HG03378 (cell line): ENCODE data around the gene ANGPTL2.

ENCODE experiments used
- ATAC-seq: cut with Tn5 transposase; IDR thresholded peaks from one replicate; pipeline ENCODE4 v1.9.1; 2021; ENCODE audit warnings: mild to moderate bottlenecking, moderate library complexity; ENCODE audit not compliant: unreplicated experiment

ANGPTL2 gene

GRCh38 chr9:127121628-127122175 is 733 bp downstream of the ANGPTL2 start:
- no peak for ATAC-seq

GRCh38 chr9:127119320-127119709 is 3.1 kb downstream of the ANGPTL2 start:
- no peak for ATAC-seq

DNA sequence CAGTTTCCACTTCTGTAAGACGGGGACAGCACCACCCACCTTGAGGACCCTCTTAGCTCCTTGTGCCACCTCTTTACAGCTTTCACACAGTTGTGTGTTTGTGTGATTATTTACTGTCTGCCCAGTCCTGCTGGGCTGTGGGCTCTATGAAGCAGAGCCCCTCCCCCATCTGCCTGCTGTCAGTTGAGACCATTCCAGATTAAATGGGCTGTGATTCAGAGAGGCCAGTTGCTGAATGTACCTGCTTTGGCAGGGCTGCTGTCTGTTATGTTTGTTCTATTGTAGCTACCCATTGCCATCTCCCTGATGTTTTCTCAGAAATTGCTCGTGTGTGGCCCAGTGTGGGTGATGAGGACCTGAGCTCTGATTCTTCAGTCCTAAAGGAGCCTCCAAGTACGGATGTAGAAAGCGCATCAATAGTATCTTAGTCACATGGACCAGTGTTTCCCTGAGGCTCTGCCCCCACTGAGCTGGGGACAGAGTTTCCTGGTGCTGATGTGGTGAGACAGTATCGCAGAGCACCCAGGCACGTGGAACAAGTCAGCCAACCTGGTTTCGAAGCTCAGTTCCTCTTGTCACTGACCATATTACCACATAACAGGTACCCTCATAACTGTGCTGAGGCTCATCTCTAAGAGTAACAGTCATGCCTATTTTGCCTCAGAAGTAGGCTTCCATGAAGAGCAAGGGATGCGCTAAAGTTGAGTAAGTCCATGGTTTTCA is 3.7 kb downstream of the ANGPTL2 start:
- no peak for ATAC-seq

DNA sequence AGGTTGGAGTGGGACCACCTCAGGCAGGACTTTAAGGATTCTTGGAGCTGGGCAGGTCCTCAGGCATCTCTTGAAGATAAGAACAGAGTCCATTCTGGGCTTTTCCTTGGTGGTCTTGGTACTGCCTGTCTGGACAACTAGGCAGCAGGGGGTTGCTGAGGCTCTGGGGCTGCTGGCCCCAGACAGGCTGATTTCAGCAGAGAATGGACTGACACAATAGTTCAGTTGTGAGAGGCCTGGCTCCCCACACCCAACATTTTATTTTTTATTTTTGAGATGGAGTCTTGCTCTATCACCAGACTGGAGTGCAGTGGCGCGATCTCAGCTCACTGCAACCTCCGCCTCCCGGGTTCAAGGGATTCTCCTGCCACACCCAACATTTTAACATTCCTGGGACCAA is 4.6 kb downstream of the ANGPTL2 start:
- ATAC-seq = no peak

DNA sequence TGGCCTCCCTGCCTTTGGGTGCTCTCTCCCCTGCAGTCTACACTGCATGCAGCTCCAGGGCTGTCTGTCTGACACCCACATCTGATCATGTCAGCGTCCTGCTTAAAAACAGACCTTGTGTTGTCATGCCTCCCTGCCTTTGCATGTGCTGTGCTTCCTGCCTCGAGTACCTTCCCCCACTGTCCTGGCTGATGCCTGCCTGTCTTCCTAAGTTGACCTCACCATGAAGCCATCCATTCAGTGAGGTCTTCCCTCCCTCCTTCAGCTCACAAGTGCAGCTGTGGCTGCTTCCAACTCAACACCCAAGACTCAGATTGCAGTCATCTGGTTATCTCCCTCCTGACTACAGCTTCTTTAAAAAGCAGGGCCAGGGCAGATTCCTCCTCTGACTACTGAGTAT is 5.5 kb downstream of the ANGPTL2 start:
- ATAC-seq = no peak

- ATAC-seq = no peak
These were observed 6.2 kb downstream of the ANGPTL2 start for GRCh38 chr9:127116088-127116726.

GRCh38 chr9:127114606-127115005 is 7.8 kb downstream of the ANGPTL2 start:
- ATAC-seq = no peak

GRCh38 chr9:127113191-127113972 is 9.1 kb downstream of the ANGPTL2 start:
- no peak for ATAC-seq

- no peak for ATAC-seq
These were observed 9.7 kb downstream of the ANGPTL2 start for GRCh38 chr9:127112735-127113161.

DNA sequence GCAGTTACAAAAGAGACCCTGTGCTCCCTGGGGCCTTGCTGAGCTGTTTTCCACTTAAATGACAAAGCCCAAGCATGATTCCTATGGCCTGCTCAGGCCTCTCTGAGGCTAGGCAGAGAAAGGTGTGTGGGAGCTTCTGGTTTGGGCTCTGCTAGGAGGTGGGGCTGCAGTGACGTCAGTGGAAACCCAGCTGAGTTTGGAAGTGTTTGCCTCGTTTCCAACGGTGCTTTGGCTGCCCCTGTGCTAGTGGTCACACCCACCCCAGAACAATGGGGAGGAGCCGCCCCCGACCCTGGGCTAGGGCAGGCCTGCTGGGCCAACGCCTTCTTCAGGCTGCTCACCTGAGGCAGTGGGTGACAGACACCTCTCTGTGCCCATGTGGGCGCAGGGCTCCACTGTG is 10.4 kb downstream of the ANGPTL2 start:
- ATAC-seq = no peak

DNA sequence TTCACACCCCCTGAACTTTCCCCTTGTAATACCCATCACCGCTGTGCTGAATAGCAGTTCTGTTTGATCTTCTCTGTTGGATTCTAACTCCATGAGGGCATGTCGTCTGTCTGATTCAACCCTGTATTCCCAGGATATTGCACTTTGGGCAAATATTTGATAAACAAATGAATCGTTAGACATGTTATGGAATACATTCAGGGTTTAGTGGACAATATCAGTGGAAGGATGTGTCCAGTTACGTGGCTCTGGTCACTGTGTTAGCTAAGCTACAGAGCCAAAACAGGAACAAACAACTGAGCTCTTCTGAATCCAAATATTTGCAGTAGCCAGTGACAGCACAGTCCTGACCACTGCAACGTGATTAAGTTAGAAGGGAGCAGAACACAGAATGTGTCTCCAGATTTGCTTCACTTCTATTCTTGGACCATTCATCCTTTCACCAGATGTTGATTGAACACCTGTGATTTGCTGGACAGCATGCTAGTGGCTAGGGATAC is 13.2 kb downstream of the ANGPTL2 start:
- ATAC-seq = no peak

GRCh38 chr9:127107929-127108876 is 14.2 kb downstream of the ANGPTL2 start:
- ATAC-seq = no peak

GRCh38 chr9:127107171-127107928 is 15.1 kb downstream of the ANGPTL2 start:
- no peak for ATAC-seq

- ATAC-seq = no peak
These were observed 16.0 kb downstream of the ANGPTL2 start for GRCh38 chr9:127106466-127106855.

DNA sequence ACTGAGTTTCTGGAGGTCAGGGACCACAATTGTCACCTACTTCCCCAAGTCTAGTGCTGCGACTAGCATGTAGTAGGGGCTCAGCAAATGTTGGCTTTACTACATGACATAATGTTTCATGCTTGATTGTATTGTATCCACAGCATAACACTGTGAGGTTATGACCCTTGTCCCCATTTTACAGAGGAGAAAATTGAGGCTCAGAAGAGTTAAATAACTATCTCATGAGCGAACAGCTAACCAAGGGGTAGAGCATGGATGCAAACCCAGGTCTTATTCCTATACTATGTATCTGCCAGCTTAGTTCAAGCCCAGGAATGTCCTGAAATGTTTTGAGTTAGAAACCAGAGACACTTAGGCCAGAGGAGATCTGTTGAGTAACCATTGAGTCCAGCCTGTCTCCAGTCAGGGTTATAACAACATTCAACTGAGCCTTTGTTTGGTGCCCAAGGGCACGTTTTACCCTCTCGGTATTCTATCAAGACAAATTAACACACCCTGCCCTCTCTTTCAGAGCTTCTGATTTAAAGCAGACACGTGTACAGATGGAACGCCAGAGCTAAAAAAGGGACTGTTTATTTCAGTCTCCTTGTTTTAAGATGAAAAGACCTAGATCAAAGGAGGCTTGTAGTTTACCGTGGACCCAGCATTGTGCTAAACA is 16.5 kb downstream of the ANGPTL2 start:
- ATAC-seq = no peak

DNA sequence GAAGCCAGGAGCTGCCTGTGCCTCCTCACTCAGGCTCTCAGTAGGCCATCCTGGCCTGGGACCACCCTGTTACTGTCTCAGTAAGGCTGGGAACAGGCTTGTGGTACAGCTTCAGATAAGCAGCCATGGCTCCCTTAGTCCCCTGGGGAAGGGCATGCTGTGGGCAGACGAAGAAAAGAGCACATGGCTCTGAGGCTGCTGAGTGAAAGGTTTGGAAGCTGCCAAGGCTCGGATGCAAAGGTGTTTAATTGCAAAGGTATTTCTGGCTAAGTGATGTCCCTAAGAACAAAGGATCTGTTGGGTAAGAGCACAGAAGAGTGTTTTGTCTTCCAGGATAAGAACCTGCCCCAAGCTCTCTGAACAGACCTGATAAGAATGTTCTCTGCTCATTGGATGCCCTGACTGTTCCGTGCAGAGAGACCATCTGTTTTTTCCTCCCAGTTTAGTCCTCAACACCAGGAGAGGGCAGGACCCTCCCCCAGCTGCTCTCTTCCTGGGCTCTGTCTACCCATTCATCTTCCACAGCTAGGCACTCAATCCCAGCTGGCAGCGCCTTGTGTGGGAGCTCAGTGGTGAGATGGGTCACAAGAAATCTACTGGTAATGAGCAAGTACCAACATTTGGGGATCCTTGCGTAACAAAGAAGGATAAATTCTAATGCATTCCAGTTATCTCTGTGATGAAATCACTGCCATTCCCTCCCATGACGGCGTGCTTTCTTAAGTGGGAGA is 17.7 kb downstream of the ANGPTL2 start:
- ATAC-seq = no peak

DNA sequence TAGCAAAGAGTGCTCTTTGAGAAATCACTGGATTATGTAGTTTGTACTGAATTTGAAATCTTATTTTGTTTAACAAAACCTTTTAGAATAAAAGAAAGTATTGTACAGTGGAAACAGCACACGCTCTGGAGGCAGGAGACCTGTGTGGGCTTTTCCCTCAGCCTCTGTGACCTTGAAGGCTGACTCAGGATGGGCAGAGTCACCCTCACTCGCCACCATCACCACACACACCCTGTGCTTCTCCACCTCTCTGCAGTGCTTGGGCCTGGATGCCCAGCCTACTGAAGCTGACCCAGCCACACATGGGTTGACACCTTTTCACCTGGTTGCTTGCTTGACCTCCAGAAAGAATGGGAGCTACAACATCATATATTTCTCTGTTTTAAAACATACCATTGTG is 19.6 kb downstream of the ANGPTL2 start:
- no peak for ATAC-seq

DNA sequence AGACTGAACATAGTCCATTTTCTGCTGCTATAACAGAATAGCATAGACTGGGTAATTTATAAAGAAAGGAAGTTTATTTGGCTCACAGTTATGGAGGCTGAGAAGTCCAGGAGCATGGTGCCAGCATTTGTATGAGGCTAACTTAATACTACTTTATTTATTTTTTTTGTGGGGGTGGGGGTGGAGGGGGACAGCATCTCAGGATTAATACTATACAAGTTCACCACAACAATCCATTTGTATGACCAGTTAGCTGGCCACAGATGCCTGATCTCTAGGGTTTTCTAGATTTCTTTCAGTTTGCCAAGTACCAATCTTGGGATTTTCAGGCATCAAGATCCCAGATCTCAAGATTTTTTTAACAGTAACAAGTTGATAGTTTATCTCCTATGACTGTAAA is 20.3 kb downstream of the ANGPTL2 start:
- ATAC-seq = no peak
